NCI-H2171 (cell line): ENCODE results near the gene CSN1S1.
"Not testable (repeated sequence)": the region's sequence is repeated elsewhere in the genome, so short reads cannot be mapped to it uniquely, and the experiment has no call there.

Experiments used
- DNase-seq: peaks from one replicate; lab custom pipeline; 2025; lab: John Stamatoyannopoulos, UW

CSN1S1 gene, protein sequence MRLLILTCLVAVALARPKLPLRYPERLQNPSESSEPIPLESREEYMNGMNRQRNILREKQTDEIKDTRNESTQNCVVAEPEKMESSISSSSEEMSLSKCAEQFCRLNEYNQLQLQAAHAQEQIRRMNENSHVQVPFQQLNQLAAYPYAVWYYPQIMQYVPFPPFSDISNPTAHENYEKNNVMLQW

DNA sequence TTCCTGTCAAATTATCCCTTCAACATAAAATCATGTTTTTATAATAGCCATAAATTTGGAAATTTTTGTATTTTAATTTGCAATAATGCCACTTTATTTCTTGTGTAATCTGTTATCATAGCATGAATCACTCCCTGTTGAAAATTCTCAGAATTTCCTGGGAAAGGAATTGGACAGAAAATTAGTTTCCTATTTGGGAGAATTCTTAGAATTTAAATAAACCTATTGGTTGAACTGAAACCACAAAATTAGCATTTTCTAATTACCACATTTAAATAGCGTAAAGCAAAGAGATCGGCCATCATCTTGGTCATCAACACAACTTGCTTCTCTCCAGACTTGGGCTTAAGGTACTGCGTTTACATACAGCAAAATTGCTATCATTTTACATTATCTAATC is at the start of gene CSN1S1:
Gene CSN1S1 (plus strand): TSS at position 301 of the 400 bp plus-strand sequence. CDS start 1,488 bp downstream, outside the sequence.
- DNase-seq, result no peak

DNA sequence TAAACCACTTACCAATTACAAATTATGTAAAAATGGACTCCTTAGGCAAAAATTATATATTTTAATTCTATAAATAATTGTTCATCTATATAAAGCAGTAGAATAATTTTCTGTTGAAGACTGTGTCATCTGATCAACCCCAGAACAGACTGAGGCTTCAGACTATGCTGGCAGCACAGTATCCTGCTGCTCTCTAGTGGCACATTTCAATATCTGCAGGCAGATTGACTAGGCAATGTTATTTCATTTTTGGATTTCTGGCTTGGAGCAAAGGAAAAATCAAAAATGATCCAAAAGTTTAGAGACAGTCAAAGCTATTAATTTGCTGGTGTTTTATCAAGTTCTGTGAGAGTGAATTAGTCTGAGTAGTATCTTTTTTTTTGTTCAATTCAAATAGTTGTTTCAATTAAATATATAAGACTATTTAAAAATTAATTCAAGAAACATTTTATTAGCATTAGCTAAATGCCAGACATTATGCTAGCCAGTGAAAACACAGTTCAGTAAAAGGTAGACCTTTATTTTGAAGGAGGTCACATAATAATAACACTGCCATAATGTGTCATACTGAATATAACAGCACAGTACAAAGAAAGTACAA is 49.6 kb upstream of the CSN1S1 start:
- DNase-seq, result no peak

DNA sequence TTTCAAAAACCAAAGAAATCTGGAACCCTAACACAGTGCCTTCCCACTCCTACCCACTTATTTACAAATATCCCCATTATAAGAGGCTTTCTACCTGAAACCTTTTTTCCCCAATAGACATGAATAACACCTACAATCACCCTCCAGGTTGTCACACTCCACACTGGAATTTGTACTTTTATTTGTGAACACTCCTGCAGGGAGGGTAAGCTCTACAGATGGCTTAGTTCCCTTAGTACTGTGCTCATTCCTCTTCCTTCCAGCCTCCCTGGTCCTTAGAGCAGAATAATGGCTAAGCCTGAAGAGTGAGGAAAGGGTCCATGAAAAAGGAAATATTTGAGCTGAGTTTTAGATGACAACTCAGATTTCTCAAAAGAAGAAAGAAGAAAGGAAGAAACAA is 48.7 kb upstream of the CSN1S1 start:
- DNase-seq, result no peak

DNA sequence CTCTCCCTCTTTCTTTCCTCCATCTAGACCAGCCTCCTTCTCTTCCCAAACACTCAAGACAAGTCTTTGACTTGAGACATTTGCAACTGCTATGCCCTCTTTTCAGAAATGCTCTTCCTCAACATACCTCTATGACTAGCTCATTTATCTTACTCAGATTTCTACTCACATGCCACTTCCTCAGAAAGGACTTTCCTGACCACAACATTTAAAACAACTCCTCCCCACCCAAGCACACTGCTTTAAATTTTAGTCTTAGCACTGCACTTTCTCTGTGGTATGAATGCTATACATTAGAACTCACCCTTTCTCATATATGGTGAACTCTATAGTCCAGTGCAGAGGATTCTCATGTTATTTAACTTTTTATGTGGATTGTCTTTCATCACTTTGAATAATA is 42.5 kb upstream of the CSN1S1 start:
- no peak for DNase-seq

DNA sequence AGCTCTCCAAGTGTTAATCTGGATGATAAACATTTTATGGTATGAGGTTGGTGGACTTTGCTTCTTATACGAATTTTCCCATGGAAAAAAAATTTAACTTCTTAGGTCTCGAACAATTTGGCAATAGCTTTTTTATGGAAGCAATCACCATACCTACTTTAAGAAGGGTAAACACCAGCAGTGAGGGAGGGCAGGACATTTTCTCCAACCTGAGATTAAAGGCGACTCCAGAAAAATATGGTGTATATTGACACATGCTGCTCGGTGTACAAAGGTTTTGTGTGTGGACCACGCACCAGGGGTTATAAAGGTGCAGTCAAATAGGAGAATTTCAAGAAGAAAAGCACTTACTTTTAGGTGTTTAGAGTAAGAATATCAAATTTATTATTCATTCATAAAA is 36.7 kb upstream of the CSN1S1 start:
- no peak for DNase-seq

DNA sequence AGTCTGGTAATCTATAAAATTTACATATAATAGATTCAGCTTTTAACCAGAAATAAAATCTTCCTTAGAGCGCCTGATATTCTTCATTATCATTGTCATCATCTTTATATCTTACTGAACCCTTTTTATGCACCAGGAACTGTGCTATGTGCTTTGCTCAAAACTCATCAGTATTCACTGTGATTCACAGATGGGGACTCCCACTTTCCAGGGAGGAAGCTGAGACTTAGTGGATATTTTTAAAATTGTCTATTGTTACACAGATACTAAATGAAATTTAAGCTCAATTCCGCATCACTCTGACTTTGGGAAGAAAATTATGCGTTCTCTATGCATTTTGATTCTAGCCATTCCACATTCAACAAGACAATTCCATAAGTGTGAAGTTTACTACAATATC is 36.1 kb upstream of the CSN1S1 start:
- no peak for DNase-seq

DNA sequence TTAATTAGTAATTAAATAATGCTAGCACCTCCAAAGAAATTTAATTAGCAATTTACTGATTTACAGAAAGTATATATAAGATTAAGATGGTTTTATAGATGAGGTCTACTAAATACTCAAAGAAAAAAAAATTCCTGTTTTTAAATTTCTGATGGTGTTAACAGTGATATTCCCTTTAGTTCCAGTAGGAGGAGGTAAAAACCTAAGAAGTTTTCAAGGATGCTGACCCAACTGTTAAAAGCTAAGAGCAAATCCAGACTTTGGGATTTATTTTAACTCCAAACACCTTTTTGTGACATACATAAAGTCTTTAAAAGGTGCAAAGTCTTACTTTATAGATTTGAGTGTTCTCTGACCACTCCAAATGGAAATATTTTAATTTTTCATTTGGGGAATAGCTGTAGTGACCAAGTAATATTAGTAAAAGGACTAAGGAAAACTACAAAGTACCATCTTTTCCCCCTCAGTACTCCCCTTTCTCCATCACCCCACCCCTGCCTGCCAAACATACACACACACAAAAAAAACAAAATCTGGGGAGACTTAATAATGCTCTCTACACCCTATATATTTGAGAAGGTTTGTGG is 34.2 kb upstream of the CSN1S1 start:
- DNase-seq, result no peak

DNA sequence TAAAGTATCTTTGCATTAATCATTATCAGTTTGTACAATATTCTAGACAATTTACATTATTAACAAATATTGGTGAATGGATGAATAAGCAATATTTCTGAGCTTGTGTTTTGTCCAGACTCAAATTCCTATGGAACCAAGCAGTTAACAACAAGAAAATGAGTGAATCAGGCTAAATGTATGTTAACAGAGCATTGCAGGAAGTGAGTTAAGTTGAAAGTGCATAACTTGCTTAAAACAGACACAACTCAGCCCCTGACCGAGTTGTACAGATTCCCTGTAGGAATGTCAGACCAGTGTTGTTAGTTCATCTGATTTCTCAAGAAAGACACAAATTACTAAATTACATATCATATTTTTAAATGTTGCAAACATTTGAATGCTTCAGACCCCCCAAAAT is 23.7 kb upstream of the CSN1S1 start:
- no peak for DNase-seq

DNA sequence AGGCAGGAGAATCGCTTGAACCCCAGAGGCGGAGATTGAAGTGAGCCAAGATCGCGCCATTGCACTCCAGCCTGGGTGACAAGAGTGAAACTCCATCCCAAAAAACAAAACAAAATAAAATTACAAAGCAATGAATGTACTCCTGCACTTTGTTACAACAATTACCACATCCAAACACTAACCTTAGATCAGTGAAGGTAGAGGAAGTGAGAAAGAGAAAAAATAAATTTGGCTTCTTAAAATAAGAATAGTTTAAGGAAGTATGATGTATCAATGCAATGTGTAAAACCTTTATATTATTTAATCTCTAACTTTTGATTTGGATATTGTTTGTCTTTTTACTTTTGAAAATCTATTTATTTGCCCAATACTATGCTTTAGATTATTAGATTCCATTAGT is 21.7 kb upstream of the CSN1S1 start:
- no peak for DNase-seq

DNA sequence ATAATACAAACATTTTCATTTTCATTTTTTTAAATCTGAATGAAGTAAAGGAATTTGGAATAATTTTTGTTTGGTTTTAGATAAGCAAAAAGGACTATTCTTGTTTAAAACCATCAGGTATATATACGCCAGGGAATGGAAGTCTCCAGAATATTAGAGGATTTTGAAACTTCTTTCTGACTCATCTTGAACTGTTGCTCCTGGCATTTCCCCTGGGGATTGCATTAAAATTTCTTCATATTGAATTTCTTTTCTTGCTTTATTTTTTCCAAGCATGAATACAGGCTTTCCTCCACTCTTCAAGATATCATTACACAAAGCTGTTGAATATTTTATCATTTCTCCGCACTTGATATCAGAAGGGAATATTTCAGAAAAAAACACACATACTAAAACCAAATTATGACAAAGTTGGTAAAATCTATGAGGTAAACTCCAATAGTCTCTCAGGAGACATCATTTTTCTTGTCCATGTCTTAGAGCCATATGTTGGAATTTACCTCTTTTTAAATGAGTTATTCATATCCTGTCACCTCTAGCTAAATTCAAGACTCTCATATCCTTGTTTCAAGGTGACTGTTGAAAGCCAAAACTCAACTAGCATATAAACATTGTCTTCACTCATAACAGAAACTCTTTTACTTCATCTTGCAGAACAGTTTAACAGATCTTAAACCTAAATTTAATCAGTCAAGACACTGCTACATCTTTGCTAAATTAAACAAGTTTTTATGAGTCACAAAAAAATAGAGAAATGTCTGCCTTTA is 20.7 kb upstream of the CSN1S1 start:
- no peak for DNase-seq

DNA sequence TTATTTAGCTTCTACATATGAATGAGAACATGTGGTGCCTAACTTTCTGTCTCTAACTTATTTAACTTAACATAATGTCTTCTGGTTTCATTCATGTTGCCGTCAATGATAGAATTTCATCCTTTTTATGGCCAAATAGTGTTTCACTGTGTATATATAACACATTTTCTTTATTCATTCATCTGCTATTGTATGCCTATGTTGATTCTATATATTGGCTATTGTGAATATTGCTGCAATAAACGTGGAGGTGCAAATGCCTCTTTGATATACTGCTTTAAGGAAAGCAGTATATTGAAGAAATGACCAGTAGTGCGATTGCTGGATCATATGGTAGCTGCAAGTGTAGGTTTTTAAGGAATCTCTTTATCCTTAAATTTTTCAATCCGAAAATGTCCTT is 10.0 kb upstream of the CSN1S1 start:
- DNase-seq, result no peak

DNA sequence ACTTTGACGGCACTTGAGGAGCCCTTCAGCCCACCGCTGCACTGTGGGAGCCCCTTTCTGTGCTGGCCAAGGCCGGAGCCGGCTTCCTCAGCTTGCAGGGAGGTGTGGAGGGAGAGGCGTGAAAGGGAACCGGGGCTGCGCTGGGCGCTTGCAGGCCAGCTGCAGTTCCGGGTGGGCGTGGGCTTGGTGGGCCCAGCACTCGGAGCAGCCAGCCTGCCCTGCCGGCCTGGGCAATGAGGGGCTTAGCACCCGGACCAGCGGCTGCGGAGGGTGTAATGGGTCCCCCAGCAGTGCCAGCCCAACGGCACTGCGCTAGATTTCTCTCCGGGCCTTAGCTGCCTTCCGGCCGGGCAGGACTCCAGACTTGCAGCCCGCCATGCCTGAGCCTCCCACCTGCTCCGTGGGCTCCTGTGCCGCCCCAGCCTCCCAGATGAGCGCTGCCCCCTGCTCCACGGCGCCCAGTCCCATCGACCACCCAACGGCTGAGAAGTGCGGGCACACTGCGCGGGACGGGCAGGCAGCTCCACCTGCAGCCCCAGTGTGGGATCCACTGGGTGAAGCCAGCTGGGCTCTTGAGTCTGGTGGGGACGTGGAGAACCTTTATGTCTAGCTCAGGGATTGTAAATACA is 7.0 kb upstream of the CSN1S1 start:
- not testable (repeated sequence) for DNase-seq

DNA sequence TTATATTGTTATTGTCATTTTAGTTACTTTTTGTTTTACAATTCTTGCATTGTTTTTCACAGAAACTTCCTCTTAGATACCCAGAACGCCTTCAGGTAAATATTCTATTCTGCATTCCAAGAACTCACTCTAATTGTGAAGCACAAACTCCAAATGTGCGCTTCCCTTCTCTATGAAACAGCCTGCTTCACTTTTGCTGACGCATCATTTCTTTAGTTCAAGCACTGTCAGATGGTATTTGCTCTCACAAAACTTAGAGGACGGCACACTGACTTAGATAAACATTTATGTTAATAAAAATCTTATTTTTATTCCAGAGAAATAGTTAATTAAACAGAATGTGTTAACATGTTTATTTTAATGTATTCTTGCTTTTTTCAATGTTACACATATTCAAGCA is 3.3 kb downstream of the CSN1S1 start:
- no peak for DNase-seq

DNA sequence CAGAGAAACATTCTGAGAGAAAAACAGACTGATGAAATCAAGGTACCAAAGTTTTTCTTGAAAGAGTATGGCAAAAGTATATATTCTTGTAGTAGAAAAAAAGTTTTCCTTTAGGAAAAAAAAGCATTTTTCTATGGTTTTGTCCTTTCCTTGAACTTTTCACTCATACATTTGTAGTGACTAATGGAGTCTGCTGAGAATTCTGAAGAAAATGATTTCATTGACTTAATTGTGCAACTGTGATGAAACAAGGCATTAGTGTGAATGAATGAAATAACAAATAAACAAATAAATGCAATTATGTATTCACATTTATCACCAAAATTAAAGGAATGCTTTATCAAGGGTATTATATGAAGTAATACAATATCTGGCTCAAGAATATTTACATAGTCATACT is 5.7 kb downstream of the CSN1S1 start:
- no peak for DNase-seq

DNA sequence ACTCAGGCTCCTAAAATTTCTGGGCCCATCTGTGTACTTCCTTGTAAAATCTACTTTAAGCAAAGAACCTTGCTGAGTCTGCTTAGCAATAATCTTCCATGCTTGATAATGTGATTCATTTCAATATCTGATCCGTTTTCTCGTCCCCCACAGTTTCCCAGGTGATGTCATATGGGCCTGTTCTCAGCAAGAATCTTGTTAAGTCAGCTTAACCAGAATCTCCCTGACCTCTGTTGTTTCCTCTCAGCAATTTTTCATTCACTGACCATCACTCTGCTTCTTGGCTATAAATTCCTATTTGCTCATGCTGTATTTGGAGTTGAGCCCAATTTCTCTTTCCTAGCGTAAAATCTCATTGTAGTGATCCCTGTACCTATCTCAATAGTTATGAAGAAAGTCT is 20.7 kb downstream of the CSN1S1 start:
- DNase-seq, result no peak

DNA sequence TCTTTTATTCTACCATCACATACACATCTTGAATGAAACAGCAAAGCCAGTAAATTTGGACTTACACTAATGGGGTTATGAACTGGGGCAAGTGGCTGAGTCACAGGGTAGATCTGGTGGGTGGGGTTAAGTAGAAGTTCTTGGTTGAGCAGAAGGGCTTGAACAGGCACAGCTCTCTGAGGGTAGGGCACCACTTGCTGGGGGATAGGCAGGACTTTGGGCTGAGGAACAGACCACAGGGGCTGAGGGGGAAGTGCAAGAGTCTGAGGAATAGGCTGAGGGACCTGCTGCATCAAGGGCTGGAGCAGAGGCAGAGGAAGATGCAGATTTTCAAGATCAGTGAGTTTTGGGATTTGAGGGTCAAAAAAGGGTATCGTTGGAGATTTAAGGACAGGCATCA is 26.3 kb downstream of the CSN1S1 start:
- no peak for DNase-seq

DNA sequence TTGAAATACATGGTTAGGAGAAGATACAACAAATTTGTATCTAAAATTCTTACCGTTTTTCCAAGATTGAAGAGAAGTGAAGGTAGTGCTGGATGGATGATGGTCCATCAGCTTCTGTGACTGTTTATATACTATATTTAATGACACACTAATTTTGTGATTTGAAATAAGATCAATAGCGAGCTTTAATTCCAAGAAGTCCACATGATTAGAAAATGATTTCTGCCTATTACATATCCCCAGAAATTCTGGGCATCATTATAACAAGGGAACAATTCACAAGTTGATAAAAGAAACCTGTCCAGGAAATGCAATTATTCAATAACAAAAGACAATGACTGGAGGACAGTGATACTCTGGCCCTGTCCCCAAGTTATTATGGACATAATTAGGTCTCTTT is 34.8 kb downstream of the CSN1S1 start, which contains the start of gene CSN2:
Gene CSN2 (minus strand): TSS at position 101 of the 400 bp plus-strand sequence. CDS start 4,733 bp downstream, outside the sequence.
- no peak for DNase-seq

DNA sequence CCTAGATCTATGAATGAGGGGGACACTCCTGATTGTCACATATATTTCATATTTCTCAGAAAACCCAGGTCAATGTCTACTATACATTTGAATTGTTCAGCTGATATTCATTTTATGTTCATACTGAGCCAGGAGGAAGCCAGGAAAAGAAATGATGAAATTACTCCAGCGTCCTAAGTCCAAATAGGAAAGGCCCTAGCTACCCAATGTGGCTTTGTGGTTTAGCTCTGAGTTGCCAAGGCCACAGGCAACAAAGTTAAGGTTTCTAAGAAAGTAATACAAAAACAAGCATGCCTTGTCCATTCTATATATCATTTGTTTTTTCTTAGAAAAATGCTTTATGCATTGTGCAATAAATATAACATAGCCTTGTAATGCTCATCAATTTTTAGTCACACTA is 39.2 kb downstream of the CSN1S1 start:
- DNase-seq, result no peak

DNA sequence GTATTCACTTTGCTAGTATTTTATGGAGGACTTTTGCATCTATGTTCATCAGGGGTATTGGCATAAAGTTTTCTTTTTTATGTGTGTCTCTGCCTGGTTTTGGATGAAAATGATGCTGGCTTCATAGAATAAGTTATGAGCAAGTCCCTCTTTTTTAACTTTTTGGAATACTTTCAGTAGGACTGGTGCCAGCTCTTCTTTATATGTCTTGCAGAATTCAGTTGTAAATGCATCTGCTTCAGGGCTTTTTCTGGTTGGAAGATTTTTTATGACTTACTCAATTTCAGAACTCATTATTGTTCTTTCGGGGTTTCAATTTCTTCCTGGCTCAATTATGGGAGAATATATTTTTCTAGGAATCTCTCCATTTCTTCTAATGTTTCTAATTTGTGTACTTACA is 43.8 kb downstream of the CSN1S1 start:
- DNase-seq, result no peak

DNA sequence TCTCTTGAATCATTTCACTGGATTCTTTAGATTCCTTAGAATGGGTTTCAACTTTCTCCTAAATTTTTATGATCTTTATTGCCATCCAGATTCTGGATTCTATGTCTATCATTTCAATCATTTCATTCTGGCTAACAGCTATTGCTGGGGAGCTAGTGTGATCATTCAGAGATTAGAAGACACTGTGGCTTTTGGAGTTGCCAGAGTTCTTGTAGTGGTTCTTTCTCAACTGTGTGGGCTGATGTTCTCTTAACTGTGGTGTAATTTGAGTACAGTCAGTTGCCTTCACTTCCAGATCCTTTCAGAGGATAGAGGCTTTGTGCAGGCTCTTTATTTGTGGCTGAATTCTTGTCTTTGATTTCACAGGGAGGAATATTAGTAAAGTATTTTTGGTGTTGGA is 46.7 kb downstream of the CSN1S1 start:
- no peak for DNase-seq

DNA sequence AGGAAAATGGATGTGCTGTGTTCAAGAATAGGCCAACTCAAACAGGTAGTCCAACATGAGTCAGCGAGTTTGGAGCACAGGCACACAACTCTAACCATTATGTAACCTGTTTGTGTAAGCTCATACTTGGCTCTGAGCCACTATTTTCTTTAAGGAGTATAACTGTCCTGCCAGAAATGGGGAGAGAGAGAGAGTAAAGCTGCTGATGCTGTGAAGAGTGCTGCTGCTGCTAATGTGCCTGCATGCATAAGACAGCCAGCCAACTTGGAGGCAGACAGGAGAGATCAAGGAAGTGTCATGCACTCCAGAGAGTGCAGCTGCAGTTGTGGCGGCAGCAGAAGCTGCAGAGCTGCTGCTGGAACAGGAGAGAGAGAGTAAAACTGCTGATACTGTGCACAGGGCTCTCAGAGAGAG is 53.2 kb downstream of the CSN1S1 start:
- DNase-seq, result no peak

DNA sequence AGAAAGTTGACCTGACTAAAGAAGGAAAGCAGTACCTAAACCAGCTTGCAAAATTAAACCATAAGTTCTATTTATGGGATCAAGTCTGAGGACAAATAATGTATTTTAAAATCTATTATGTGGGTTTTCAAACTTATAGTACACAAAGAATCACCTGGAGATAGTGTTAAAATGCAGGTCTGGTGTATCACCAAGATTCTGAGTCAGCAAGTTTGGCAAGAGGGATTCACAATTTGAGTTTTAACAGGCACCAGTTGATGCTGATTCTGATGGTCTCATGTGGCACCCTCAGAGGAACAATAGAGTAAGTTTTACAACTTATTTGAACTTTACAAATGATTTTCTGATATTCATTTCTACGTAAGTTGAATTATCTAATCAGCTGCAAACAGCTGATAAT is 55.8 kb downstream of the CSN1S1 start:
- DNase-seq, result no peak

DNA sequence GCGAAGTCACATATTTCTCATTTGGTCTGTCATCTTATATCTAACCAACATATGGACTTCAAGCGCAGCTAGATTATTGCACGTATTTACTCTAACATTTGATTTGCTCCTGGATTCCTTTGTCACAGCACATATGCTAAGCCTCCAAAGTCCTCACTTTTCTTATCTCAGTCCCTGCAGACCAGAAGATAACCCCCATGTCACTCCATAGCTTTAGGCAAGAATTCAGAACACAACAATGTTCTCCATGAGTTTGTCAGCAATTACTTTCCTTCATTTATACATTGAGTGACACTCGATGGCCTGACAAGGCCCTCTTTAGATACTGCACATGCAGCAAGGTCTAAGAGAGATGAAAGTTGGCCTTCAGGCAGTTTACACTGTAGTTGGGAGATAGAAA is 60.1 kb downstream of the CSN1S1 start:
- DNase-seq, result no peak
